Hepatic stellate cell (primary cell): ENCODE measurements around the gene CAMTA2.
"Not testable (repeated sequence)": the region's sequence is repeated elsewhere in the genome, so short reads cannot be mapped to it uniquely, and the experiment has no call there.

ENCODE experiments used
- DNase-seq: peaks from one replicate; pipeline ENCODE4 v3.0.0; 2011; ENCODE audit warnings: low spot score

The CAMTA2 gene

GRCh38 chr17:4986951-4987766 lies at the start of gene CAMTA2:
Gene CAMTA2, minus strand, starts transcription at chr17:4987675. Its CDS starts 1,453 bp downstream, at chr17:4986222.
- DNase-seq: peak; percentile 87

- DNase-seq: no peak
These were observed 47.8 kb upstream of the CAMTA2 start, which contains the start of gene SLC52A1 for GRCh38 chr17:5035315-5035714. Gene SLC52A1, minus strand, starts transcription at chr17:5035426. Its CDS starts 820 bp downstream, at chr17:5034606.

- no peak for DNase-seq
These were observed 47.2 kb upstream of the CAMTA2 start for GRCh38 chr17:5034651-5035050.

GRCh38 chr17:5034063-5034462 lies 46.6 kb upstream of the CAMTA2 start:
- no peak for DNase-seq

- DNase-seq: no peak
These were observed 46.0 kb upstream of the CAMTA2 start for GRCh38 chr17:5033352-5034015.

GRCh38 chr17:5032865-5033264 lies 45.4 kb upstream of the CAMTA2 start:
- DNase-seq: no peak

- DNase-seq: peak; percentile 81
These were observed 44.0 kb upstream of the CAMTA2 start for GRCh38 chr17:5031365-5032082.

GRCh38 chr17:5030168-5030567 lies 42.7 kb upstream of the CAMTA2 start:
- not testable (repeated sequence) for DNase-seq

GRCh38 chr17:5027916-5028315 lies 40.4 kb upstream of the CAMTA2 start:
- no peak for DNase-seq

- no peak for DNase-seq
These were observed 39.8 kb upstream of the CAMTA2 start for GRCh38 chr17:5027299-5027698.

GRCh38 chr17:5024604-5025003 lies 37.1 kb upstream of the CAMTA2 start:
- DNase-seq: no peak

GRCh38 chr17:5023588-5024147 lies 36.2 kb upstream of the CAMTA2 start:
- no peak for DNase-seq

GRCh38 chr17:5022171-5022711 lies 34.8 kb upstream of the CAMTA2 start:
- DNase-seq: no peak

- no peak for DNase-seq
These were observed 33.1 kb upstream of the CAMTA2 start for GRCh38 chr17:5020502-5021023.

GRCh38 chr17:5019475-5019956 lies 32.0 kb upstream of the CAMTA2 start:
- peak; percentile 69 for DNase-seq

- no peak for DNase-seq
These were observed 26.9 kb upstream of the CAMTA2 start for GRCh38 chr17:5014357-5014756.

GRCh38 chr17:5011928-5012327 lies 24.5 kb upstream of the CAMTA2 start:
- DNase-seq: no peak

GRCh38 chr17:5003214-5003867 lies 15.9 kb upstream of the CAMTA2 start:
- no peak for DNase-seq

GRCh38 chr17:5002121-5002788 lies 14.8 kb upstream of the CAMTA2 start:
- no peak for DNase-seq

GRCh38 chr17:5000237-5000639 lies 12.8 kb upstream of the CAMTA2 start:
- DNase-seq: peak; percentile 55
